Hypothalamus (tissue), 51 donors: ENCODE measurements around the gene SLC25A21.
"Not testable (repeated sequence)": the region's sequence is repeated elsewhere in the genome, so short reads cannot be mapped to it uniquely, and the experiment has no call there.

Experiments used
- DNase-seq, 51 donors: peaks; one replicate each; lab custom pipeline; 2025; lab: John Stamatoyannopoulos, UW

SLC25A21 gene

GRCh38 chr14:37091651-37092050 is 80.8 kb downstream of the SLC25A21 start:
- no peak for DNase-seq

- no peak for DNase-seq
Measured at GRCh38 chr14:37090026-37090425, 82.4 kb downstream of the SLC25A21 start.

GRCh38 chr14:37089410-37089809 is 83.0 kb downstream of the SLC25A21 start:
- DNase-seq, result no peak

- no peak for DNase-seq
Measured at GRCh38 chr14:37088356-37089215, 83.8 kb downstream of the SLC25A21 start.

GRCh38 chr14:37087520-37087919 is 84.9 kb downstream of the SLC25A21 start:
- DNase-seq, result no peak

- no peak for DNase-seq
Measured at GRCh38 chr14:37083599-37083998, 88.8 kb downstream of the SLC25A21 start.

GRCh38 chr14:37082449-37082848 is 90.0 kb downstream of the SLC25A21 start:
- no peak for DNase-seq

- no peak for DNase-seq
Measured at GRCh38 chr14:37081856-37082255, 90.5 kb downstream of the SLC25A21 start.

- DNase-seq, result no peak
Measured at GRCh38 chr14:37081218-37081617, 91.2 kb downstream of the SLC25A21 start.

GRCh38 chr14:37078131-37078530 is 94.3 kb downstream of the SLC25A21 start:
- no peak for DNase-seq

GRCh38 chr14:37074320-37074719 is 98.1 kb downstream of the SLC25A21 start:
- DNase-seq, result not testable (repeated sequence)

- no peak for DNase-seq
Measured at GRCh38 chr14:37063467-37064240, 108.8 kb downstream of the SLC25A21 start.

GRCh38 chr14:37062191-37062803 is 110.1 kb downstream of the SLC25A21 start:
- no peak for DNase-seq

GRCh38 chr14:37061697-37062096 is 110.7 kb downstream of the SLC25A21 start:
- no peak for DNase-seq

GRCh38 chr14:37060496-37061260 is 111.7 kb downstream of the SLC25A21 start:
- no peak for DNase-seq

- DNase-seq, result no peak
Measured at GRCh38 chr14:37057776-37058175, 114.6 kb downstream of the SLC25A21 start.

- DNase-seq, result no peak
Measured at GRCh38 chr14:37056473-37056872, 115.9 kb downstream of the SLC25A21 start.

GRCh38 chr14:37054869-37055268 is 117.5 kb downstream of the SLC25A21 start:
- no peak for DNase-seq

GRCh38 chr14:37054144-37054543 is 118.3 kb downstream of the SLC25A21 start:
- no peak for DNase-seq

- DNase-seq, result no peak
Measured at GRCh38 chr14:37051680-37052079, 120.7 kb downstream of the SLC25A21 start.

- DNase-seq, result no peak
Measured at GRCh38 chr14:37051153-37051552, 121.3 kb downstream of the SLC25A21 start.
